Brain microvascular endothelial cell (primary cell): Measurements from ENCODE around the gene WFDC10B.
"Not testable (repeated sequence)": the region's sequence is repeated elsewhere in the genome, so short reads cannot be mapped to it uniquely, and the experiment has no call there.

Experiments used
- DNase-seq: peaks from one replicate; pipeline ENCODE4 v3.0.0-alpha.2; 2020
- H3K27ac ChIP-seq: fragments of 250-450 bp; sonication (Bioruptor Pico); 2 replicates; pipeline ENCODE4 v1.5.1; 2020; ENCODE audit warnings: mild to moderate bottlenecking, moderate library complexity
- H3K27me3 ChIP-seq: fragments of 250-450 bp; sonication (Bioruptor Pico); replicated peaks from 2 replicates; pipeline ENCODE4 v1.5.1; 2020; ENCODE audit warnings: mild to moderate bottlenecking
- H3K36me3 ChIP-seq: fragments of 250-450 bp; sonication (Bioruptor Pico); replicated peaks from 2 replicates; pipeline ENCODE4 v1.5.1; 2020; ENCODE audit warnings: mild to moderate bottlenecking
- H3K4me3 ChIP-seq: 2 replicates; pipeline ENCODE4 v1.5.1; 2011; ENCODE audit warnings: low read depth, mild to moderate bottlenecking, control low read depth, low read length, moderate library complexity
- CTCF ChIP-seq: IDR thresholded peaks from 2 replicates; pipeline ENCODE4 v1.5.1; 2011; ENCODE audit warnings: low read depth, mild to moderate bottlenecking, moderate library complexity, low read length, control low read depth, inconsistent platforms; ENCODE audit errors: missing control alignments
- in situ Hi-C: cut with HindIII; loops from 2 replicates; pipeline ENCODE4 v1.10.0; 2017; ENCODE audit warnings: low sequenced_read_pairs, low pct_ligation_motif_present

WFDC10B gene

GRCh38 chr20:45735552-45735951, 30.7 kb upstream of the WFDC10B start:
- H3K4me3 ChIP-seq = no peak overlapping the region
- in situ Hi-C loops = no loop called here
- no peaks in the 10 kb centered on the region for H3K36me3 ChIP-seq
- no peak overlapping the region for H3K27ac ChIP-seq
- H3K27me3 ChIP-seq = no peaks in the 10 kb centered on the region
- TF ChIP-seq CTCF = no peak
- no peak for DNase-seq

- Histone ChIP-seq H3K27ac (no peak overlapping the region), H3K4me3 (no peak overlapping the region), H3K36me3 (no peaks in the 10 kb centered on the region), H3K27me3 (no peaks in the 10 kb centered on the region)
- in situ Hi-C loops = no loop called here
- no peak for TF ChIP-seq CTCF
- DNase-seq = no peak
Measured at GRCh38 chr20:45732199-45732598, 27.4 kb upstream of the WFDC10B start.

GRCh38 chr20:45727044-45727443, 22.2 kb upstream of the WFDC10B start:
- Histone ChIP-seq H3K27ac (no peak overlapping the region), H3K4me3 (no peak overlapping the region), H3K27me3 (no peaks in the 10 kb centered on the region), H3K36me3 (no peaks in the 10 kb centered on the region)
- no peak for TF ChIP-seq CTCF
- no peak for DNase-seq
- in situ Hi-C loops = no loop called here

GRCh38 chr20:45725134-45725533, 20.3 kb upstream of the WFDC10B start:
- H3K4me3 ChIP-seq = no peak overlapping the region
- H3K27ac ChIP-seq = no peak overlapping the region
- in situ Hi-C loops = no loop called here
- no peaks in the 10 kb centered on the region for H3K36me3 ChIP-seq
- TF ChIP-seq CTCF = no peak
- H3K27me3 ChIP-seq = no peaks in the 10 kb centered on the region
- DNase-seq = no peak

- no peak within 1 kb of the TSS for H3K27ac ChIP-seq
- in situ Hi-C loops = no loop called here
- DNase-seq = no peak
- H3K27me3 ChIP-seq = no peaks in the 10 kb centered on the region
- no peak for TF ChIP-seq CTCF
- H3K36me3 ChIP-seq = no peaks in the 10 kb centered on the region
- H3K4me3 ChIP-seq = no peak within 1 kb of the TSS
Measured at GRCh38 chr20:45722047-45722446, 17.2 kb upstream of the WFDC10B start, which contains the start of gene SPINT4. SPINT4 (plus strand) TSS chr20:45722347; CDS start chr20:45722368, 21 bp downstream.

GRCh38 chr20:45716141-45716688, 11.4 kb upstream of the WFDC10B start:
- H3K27me3 ChIP-seq, H3K4me3 ChIP-seq, in situ Hi-C loops, H3K36me3 ChIP-seq, H3K27ac ChIP-seq, DNase-seq: not testable (repeated sequence)
